Inferior parietal cortex (tissue), 1 donor: Measurements from ENCODE around the gene RPL38.
A peak's percentile ranks its signal among the peaks of the same experiment; 100 is the strongest.
"Not testable (repeated sequence)": the region's sequence is repeated elsewhere in the genome, so short reads cannot be mapped to it uniquely, and the experiment has no call there.

Source experiments
- DNase-seq: peaks from one replicate; pipeline ENCODE4 v3.0.0-alpha.2; 2016; ENCODE audit errors: extremely low spot score

The RPL38 gene

DNA sequence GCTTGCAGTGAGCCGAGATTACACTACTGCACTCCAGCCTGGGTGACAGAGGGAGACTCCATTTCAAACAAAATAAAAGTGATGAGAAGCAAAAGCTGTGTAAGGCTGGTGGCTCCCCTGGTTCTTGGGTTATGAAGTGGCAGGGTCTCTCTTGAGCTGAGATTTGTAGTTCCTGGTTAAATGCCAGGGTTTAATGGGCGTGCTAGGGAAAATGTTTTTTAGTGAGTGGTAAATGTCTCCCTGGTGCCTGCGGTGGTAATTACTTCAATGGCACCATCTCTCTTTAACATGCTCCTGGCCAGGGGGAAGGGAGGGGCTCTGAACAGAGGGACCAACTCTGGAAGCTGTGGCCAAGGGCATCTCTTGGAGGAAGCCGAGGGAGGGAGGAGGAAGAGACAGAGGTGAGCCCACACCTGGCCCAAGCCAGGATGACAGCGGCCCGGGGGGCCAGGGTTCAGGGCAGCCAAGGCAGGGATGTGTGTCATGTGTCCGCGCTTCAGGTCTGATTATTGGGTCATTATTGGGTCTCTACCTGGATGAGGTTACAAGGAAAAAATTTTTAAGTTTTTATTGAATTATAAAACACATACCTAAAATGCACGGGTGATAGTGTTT lies 17.8 kb upstream of the RPL38 start:
- no peak for DNase-seq

DNA sequence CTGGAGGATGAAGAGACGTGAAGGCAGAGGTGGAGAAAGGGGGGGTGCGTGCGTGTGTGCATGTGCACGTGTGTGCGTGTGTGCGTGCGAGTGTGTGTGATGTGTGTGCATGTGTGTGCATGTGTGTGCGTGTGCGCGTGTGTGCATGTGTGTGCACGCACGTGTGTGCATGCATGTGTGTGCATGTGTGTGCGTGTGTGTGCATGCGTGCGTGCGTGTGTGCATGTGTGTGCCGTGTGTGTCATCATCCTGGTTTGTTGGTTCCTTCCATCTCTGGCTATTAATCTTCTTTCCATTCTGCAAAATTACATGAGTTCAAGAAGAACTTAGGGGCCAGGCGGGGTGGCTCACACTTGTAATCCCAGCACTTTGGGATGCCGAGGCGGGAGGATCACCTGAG lies 17.0 kb upstream of the RPL38 start:
- no peak for DNase-seq

DNA sequence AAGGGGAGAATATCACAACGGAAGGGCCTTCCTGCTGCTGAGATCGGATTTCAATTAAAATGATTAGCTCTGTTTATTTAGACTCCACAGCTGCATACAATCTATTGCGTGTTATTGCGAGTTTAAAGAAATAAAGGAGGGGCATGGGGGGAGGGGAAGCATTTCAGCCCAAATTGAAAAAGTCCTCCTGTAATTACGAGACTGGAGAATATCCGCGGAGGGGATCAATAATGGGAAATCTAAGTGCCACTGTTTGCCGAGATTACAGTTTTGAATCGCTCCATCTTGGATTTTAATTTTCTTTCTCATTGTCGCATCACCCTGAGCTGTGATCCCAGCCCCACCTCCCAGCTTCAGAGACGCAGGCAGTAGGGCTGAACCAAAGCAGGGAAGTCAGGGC lies 15.7 kb upstream of the RPL38 start:
- DNase-seq: no peak

DNA sequence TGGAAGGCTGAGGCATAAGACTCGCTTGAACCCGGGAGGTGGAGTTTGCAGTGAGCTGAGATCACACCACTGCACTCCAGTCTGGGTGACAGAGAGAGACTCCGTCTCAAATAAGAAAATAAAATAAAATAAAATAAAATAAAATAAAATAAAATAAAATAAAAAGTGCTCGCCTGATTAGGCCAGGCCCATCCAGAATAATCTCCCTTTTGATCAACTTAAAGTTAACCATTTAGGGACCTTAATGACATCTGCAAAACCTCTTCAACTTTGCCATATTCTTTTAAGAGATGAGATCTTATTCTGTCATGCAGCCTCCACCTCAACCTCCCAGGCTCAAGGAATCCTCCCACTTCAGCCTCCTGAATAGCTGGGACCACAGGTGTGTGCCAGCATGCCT lies 14.8 kb upstream of the RPL38 start:
- DNase-seq: not testable (repeated sequence)

DNA sequence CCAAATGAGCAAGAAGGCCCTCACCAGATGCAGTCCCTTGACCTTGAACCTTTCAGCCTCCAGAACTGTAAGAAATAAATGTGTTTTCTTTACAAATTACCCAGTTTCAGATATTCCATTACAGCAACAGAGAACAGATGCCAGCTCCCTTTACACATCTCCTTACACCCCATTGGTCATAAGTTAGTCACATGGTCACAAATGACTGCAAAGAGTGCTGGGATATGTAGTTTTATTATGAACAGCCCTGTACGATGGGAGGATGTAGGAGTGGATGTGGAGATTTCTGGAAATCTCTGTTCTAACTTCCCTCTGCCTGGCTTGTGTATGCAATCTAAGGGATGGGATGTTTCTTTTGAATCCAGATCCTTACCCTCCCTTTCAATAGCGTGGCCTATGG lies 13.3 kb upstream of the RPL38 start:
- DNase-seq: peak; percentile 70

DNA sequence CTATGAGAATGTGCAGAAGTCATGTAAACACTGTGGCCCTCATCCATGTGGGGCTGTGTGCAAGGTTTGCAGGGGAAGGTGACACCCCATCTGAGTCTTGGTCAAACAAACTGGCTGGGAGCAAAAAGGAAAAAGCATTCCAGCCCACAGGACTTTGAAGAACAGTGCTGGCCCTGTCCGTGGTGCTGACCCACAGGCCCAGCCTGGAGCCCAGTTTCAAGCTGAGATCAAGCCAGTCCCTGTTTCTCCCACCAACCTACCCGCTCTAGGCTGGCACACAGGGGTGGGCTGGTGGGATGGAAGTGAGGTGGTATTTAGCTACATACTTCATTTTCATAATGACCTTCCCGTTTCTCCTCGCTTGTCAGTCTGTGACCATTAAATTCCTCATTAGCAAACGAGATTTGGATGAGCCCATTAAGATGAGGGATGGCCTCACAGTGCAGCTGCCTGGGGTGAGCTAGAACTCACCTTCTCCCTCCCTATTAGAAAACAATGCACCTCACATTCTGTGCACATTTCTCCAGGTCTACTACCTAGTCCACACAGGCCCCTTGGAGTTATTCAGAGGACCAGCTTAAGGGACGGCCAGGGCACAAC lies 12.6 kb upstream of the RPL38 start:
- no peak for DNase-seq

DNA sequence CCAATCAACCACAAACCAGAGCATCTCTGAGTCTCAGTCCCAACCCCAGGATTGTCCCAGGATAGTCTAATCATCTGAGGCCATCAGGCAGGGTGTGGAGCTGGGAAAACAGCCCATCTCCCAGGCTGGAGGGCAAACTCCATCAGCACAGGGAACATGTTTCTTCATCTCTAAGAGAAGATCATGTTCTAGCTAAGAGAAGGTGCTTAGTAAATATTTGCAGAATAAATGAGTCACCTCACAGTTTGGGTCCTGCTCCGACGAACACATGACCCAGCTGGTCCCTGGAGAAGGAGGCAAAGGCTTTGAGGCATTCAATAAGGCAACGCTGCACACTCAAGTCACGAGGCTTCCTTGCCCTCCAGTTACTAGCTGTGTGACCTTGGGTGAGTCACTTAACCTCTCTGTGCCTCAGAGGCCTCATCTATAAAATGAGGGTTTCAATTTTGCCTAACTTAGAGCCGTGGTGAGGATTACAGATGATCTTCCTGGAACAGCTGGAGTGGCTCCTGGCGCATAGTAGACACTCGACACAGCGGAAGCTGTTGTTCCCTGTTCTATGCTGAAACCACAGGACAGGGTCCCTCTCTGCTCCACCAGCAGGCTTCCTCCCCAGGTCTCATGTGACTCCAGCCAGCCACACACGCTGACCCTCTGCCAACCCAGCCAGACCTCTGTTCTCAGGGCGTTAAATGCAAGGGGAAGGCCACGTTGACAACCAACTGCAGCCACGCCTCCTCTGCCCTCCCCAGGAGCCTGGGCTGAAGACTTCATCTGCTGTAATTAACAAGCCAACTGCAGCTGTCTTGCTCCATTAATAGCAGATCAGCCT lies 10.3 kb upstream of the RPL38 start:
- no peak for DNase-seq

DNA sequence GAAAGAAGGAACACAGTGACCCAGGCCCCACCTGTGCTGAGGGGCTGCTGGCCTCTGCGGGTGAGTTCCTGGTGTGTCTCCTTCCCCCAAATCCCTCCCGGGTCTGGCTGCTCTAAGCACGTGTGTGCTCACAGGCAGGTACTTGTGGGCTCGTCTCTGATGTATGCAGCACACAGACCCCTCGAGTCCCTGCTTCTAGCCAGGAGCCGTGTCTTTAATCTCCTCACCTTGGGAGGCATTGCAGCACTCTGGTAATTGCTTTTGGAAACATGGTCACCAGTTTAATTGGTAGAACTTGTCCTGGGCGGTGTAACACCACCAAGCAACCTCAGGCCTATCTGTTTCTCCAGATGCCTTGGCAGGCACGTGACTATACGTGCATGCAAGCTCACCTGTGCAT lies 8.8 kb upstream of the RPL38 start:
- DNase-seq: no peak

DNA sequence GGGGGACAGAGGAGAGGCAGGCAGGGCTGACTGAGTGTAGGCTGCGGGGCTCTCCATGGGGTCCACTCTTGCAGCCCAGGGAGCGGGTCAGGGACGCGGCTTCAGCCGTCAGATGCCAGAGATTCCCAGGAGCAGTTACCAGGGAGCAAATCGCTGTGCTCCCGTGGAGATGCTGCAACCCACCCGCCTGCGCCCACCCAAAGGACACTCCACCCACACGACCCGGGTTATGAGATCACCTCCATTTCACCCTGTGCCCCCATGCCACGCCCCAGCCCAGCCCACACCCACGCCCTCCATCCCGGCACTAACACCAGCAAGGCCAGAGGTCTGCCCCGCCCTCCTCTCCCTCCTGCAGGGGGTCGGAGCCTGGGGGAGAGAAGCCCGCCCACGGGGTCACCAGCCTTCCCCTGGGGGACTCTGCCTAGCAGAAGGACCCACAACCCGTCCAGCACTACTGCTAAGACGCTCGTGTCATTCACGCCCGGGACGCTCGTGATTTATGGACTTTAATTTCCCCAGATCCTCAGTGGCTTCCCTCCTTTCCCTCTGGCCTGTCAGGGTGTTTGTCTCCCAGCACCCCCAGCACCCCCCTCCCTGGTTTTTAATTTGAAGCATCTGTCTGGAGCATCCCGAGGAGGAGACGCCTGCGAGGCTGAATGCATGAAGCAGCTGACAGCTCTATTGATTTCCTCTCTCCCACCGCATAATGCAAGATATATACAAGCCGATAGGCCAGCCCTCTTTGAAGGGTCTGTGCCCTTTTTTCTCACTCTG lies 6.7 kb upstream of the RPL38 start:
- no peak for DNase-seq

DNA sequence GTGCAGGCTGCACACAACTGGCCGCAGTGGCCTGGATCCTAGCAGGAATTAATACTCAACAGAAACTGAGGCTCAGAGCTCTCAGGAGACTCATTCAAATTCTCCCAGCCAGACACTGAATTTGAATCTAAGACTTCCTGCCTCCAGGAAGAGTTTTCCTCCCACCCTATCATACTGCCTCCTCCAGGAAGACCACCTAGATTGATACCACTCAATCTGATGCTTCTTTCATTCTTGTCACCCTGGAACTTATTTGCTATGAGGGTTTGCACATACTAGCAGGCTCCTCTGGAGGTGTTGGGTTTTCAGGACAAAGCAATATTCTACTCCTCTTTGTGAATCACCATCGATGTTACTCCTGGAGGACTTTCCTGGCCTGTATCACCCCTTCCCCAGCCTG lies 5.7 kb upstream of the RPL38 start:
- no peak for DNase-seq

DNA sequence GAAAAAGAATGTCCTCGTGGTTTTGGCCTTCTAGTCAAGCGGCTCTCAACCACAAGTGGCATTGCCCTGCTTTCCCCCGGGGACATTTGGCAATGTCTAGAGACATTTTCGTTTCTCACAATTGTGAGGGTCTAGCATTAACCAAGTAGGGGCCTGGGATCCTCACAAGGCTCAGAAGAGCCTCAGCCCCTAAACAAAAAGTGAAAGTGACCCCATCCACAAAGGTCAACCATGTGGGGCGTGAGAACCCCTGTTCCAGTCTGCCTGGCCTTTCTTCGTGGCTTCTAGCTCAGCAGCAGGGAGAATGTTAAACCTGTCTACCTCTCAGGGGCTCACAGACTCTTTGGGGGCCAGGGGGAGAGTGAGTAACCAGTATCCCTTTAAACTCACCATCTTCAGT lies 4.8 kb upstream of the RPL38 start:
- no peak for DNase-seq

DNA sequence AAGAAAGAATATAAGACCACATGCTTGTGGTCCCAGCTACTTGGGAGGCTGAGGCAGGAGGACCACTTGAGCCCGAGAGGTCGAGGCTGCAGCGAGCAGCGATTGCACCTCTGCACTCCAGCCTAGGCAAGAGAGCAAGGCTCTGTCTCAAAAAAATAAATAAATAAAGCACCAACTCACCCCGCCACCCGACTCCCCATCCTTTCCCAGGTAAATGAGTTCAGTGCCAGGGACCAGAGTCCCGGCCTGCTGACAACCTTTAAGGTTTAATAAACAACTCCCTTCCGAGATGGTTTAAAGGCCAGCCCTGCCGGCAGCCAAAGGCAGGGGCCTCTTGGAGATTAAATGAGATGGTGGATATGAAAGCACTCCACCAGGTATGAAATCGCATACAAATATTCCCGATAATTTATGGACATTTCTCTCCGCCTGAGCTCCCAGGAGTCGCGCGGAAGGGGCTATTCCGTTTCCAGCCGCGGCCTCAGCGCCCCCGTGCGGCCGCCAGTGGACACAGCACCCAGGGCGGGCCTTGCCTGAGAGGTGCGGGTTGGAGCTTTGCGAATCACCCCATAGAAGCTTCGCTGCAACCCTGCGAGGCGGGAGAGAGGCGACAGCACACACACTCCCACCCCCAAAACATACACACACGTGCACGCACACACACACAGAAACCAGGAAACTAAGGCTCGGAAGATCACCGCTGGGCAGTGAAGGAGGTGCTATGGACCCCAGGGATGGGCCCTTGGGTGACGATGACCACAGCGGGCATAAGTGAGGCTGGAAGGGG lies 4.0 kb upstream of the RPL38 start:
- peak; percentile 68 for DNase-seq

DNA sequence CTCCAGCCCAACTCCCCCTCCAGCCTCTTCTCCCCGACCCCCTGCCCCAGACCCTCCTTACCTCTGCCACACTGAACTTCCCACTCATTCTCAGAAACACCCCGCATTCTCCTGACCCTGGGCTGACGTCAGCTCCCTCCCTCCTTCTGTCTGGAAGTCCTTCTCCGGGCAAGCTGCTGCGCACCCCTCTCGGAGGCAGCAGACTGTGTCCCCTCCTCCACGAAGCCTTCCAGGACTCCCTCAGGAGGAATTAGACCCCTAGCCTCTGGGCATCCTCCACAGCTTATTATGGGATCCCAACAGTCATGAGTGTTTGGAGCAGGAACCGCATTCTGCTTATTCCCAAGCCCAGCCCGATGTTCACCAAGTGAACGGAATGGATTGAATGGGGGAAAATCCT lies 3.4 kb upstream of the RPL38 start:
- DNase-seq: no peak

DNA sequence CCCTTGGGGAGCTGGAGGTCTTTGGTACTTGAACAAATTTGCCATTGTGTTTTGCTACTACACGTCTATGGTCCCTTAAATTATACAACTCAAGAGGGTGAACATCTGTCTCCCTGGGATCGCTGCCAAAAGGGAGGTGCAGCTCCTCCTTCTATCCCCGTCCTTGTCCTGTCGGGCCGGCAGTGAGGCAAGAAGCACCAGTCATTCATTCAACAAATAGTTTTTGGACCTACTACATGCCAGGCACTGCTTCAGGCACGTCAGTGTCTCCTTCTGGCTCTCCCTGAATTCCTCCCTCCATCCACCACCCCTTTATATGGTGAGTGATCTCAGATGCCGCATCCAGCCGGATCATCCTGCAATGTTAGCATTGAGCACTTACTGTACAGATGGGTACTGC lies 2.2 kb upstream of the RPL38 start:
- DNase-seq: no peak

DNA sequence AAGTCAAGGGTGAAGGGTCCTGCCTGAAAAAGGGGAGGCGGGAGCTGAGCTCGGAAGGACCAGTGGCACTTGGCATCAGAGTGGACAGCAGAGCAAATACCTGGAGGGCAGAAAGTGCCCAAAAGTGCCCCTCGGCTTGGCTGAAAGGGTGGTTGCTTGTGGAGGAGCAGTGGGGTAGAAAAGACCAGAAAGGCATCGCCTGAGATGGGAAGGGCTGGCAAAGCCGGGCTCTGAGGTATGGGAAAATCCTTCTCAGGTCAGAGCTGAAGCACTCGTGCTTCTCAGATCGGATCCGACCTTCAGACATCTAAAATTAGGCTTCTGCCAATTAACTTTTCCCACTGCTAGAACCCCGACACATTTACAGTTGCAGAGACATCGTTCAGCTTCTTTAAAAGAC lies 1.5 kb upstream of the RPL38 start:
- no peak for DNase-seq

DNA sequence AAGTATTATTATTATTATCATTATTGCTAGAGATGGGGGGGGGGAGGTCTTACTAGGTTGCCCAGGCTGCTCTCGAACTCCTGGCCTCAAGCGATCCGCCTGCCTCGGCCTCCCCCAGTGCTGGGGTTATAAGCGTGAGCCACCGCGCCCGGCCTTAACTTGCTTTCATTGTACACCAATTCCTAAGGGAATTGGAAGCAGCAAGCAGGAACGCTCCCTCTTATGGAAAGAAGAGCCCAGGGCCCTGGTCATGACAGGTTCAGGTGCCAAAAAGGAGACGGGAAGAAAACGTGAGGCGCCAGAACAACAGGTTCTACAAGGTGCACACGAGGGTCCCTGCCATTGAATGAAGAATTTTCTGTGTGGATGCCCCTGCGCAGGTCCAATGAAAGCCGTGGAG lies 540 bp upstream of the RPL38 start:
- DNase-seq: peak; percentile 32

DNA sequence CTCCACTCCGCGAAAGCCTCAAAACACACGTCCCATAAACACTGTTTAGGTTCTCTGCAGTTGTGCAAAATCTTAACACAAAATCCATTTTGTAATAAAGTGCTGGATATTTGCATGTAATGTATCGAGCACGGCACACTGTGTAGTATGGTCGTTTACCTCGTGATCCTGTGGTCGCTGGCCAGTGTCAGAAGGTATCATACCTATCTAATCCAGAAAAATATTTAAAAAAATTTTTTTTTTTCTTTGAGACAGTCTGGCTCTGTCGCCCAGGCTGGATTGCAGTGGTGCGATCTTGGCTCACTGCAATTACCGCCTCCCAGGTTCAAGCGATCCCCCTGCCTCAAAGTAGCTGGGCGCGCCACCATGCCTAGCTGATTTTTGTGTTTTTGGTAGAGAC lies 996 bp downstream of the RPL38 start:
- no peak for DNase-seq

DNA sequence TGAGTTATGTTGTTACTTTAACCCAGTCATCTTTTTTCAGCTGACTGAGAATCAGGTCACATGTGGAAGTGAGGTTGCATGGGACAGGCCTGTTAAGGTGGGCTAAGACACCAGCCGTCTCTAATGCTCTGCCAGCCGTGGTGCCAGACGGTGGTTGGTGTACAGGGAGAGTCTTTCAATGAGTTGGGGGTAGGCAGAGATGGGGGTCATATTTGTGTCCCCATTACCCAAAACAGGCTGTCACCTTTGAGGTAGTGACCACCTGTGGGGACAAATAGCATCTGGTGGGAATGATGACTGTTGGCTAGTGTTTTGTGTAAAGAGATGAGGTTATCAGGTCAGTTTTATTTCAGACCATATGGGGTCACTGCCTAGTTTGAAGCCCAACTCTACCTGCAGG lies 1.8 kb downstream of the RPL38 start:
- DNase-seq: no peak

DNA sequence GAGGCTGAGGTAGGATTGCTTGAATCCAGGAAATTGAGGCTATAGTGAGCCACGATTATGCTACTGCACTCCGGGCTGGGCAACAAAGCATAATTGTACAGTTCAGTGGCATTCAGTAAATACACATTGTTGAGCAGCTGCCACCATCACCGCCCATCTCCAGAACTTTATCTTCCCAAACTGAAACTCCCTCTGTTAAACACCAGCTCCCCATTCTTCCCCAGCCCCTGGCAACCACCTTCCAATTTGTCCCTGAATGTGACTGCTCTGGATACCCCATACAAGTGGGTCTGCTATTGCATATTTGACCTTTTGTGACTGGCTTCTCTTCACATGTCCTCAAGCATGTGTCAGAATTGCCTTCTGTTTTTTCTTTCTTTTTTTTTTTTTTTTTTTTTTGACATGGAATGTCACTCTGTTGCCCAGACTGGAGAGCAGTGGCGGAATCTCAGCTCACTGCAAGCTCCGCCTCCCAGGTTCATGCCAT lies 2.9 kb downstream of the RPL38 start:
- DNase-seq: no peak

DNA sequence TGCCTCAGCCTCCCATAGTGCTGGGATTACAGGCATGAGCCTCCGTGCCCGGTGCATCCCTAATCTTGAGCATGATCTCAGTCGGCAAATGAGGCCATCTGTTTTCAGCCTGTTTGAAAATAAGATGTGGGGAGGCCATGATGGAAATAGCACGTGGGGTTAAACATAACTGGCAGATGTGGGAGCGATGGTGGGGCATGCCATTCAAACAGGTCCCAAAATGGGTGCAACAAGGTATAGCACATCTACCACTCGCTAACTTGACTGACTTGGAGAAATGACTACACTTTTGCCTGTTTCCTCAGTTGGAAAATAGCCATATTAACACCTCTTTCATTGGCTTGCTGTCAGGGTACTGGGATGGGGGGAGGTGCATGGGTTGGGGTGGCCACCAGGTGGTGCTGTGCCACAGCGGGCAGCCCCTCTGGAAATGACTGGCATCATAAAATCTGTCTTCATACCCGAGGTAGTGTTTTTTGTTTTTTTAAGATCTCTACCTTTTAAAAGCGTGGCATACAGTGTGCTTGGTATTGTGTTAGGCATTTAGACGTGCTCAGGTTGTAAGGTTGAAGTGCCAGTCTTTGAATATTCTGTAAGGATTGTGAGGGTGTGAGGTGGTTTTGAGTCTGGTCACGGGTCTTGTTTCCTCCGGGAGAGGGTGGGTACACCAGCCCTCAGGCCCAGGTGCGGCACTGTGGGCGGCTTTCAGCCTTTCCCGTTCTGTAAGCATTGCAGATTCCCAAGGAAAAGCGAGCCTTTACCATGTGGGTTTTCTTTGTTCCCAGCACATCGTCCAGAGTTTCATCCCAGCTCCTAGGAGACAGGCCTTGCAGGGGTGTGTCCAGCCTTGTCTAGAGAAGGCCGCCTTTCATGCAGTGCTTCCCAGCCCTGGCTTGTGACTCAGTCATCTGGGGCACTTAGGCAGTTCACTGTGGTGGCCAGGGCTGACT lies 7.0 kb downstream of the RPL38 start:
- DNase-seq: peak; percentile 69
